GM23248 (cell line): ENCODE data around the gene INAFM1.

ENCODE experiments used
- EZH2 ChIP-seq: fragments of 200-600 bp; sonication (generic); IDR thresholded peaks from 2 replicates; pipeline ENCODE4 v1.6.1; 2018; ENCODE audit warnings: antibody characterized with exemption, mild to moderate bottlenecking; ENCODE audit not compliant: insufficient read depth, poor library complexity, severe bottlenecking
- EZH2phosphoT487 ChIP-seq: fragments of 200-600 bp; sonication (generic); IDR thresholded peaks from 2 replicates; pipeline ENCODE4 v1.6.1; 2018; ENCODE audit warnings: antibody characterized with exemption, moderate library complexity, mild to moderate bottlenecking, low read depth; ENCODE audit not compliant: insufficient read depth

DNA sequence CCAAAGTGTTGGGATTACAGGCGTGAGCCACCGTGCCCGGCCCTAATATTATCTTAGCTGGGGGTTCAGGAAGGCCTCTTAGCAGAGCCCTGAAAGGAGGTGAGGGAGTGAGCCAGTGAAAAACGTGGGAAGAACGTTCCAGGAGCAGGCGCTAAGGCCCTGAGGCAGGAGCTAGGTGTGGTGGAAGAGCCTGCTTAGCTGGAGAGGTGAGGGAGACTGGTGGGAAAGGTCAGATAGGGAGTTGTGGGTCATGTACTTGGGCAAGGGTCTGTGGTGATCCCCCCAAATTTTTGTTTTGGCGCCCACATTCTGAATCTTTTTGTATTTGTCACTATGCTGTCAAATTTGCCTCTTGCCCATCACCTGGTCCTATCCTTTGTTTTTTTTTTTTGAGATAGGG, 5.1 kb upstream of the INAFM1 start:
- no peak for TF ChIP-seq EZH2
- no peak for TF ChIP-seq EZH2phosphoT487
